ENCODE measurements around the gene SOBP. TPM values are rescaled to one million over a fixed set of nuclear protein-coding genes. Genes with fewer than 3 reads are reported as not detected.
A peak's percentile ranks its signal among the peaks of the same experiment; 100 is the strongest.

Gene SOBP
- total RNA-seq, 2 donors from 2014 or later, result 10.3 to 11.1 TPM

- no peaks in the 10 kb centered on the region for H3K4me1 ChIP-seq (ENCODE audit: control insufficient read depth in 1 of 2, low read depth in 2 of 2)
- TF ChIP-seq CTCF (IDR thresholded peaks at IDR 0.05), result no peak
- no peaks in the 10 kb centered on the region for H3K9me3 ChIP-seq
- no peak overlapping the region for H3K27ac ChIP-seq
- DNase-seq (ENCODE audit: low spot score), result no peak
- no peaks in the 10 kb centered on the region for H3K36me3 ChIP-seq
- no peak for ATAC-seq (ENCODE audit: insufficient number of reproducible peaks, low FRiP score, low read depth)
- no peaks in the 10 kb centered on the region for H3K27me3 ChIP-seq (replicated peaks; ENCODE audit: insufficient read depth)
- no peak overlapping the region for H3K4me3 ChIP-seq
These were observed 213.7 kb downstream of the SOBP start for GRCh38 chr6:107703606-107704005.

- ATAC-seq (ENCODE audit: insufficient number of reproducible peaks, low FRiP score, low read depth), result no peak
- peak; percentile 80 for TF ChIP-seq CTCF (IDR thresholded peaks at IDR 0.05)
These were observed 214.6 kb downstream of the SOBP start for GRCh38 chr6:107704347-107705013.

GRCh38 chr6:107706516-107707115 lies 216.7 kb downstream of the SOBP start:
- Histone ChIP-seq H3K4me3 (no peak overlapping the region), H3K4me1 (ENCODE audit: control insufficient read depth in 1 of 2, low read depth in 2 of 2) (no peaks in the 10 kb centered on the region), H3K9me3 (no peaks in the 10 kb centered on the region), H3K36me3 (no peaks in the 10 kb centered on the region), H3K27ac (no peak overlapping the region), H3K27me3 (replicated peaks; ENCODE audit: insufficient read depth) (no peaks in the 10 kb centered on the region)
- no peak for TF ChIP-seq CTCF (IDR thresholded peaks at IDR 0.05)
- ATAC-seq (ENCODE audit: insufficient number of reproducible peaks, low FRiP score, low read depth) (no peak), DNase-seq (ENCODE audit: low spot score) (no peak)

More at GRCh38 chr6:107704347-107705013, 214.6 kb downstream of the SOBP start:
- peak overlapping the region; percentile 10 for H3K4me3 ChIP-seq
- DNase-seq (ENCODE audit: low spot score), result no peak
- no peaks in the 10 kb centered on the region for H3K36me3 ChIP-seq
- no peaks in the 10 kb centered on the region for H3K9me3 ChIP-seq
- no peak overlapping the region for H3K27ac ChIP-seq
- no peaks in the 10 kb centered on the region for H3K27me3 ChIP-seq (replicated peaks; ENCODE audit: insufficient read depth)
- no peaks in the 10 kb centered on the region for H3K4me1 ChIP-seq (ENCODE audit: control insufficient read depth in 1 of 2, low read depth in 2 of 2)

GRCh38 chr6:107707346-107708275 lies 217.7 kb downstream of the SOBP start:
- ATAC-seq (ENCODE audit: insufficient number of reproducible peaks, low FRiP score, low read depth) (no peak), DNase-seq (ENCODE audit: low spot score) (no peak)
- Histone ChIP-seq H3K27ac (no peak overlapping the region), H3K4me3 (no peak overlapping the region), H3K9me3 (no peaks in the 10 kb centered on the region), H3K36me3 (no peaks in the 10 kb centered on the region), H3K4me1 (ENCODE audit: control insufficient read depth in 1 of 2, low read depth in 2 of 2) (peaks cover 0 to 2% of the 10 kb centered on the region in 2 donors), H3K27me3 (replicated peaks; ENCODE audit: insufficient read depth) (no peaks in the 10 kb centered on the region)
- no peak for TF ChIP-seq CTCF (IDR thresholded peaks at IDR 0.05)

- ATAC-seq (ENCODE audit: insufficient number of reproducible peaks, low FRiP score, low read depth), result no peak
- no peaks in the 10 kb centered on the region for H3K9me3 ChIP-seq
- H3K27me3 ChIP-seq (replicated peaks; ENCODE audit: insufficient read depth), result no peaks in the 10 kb centered on the region
- H3K36me3 ChIP-seq, result no peaks in the 10 kb centered on the region
- DNase-seq (ENCODE audit: low spot score), result no peak
- no peak for TF ChIP-seq CTCF (IDR thresholded peaks at IDR 0.05)
- H3K27ac ChIP-seq, result no peak overlapping the region
- H3K4me3 ChIP-seq, result no peak overlapping the region
- peaks cover 0 to 9% of the 10 kb centered on the region in 2 donors for H3K4me1 ChIP-seq (ENCODE audit: control insufficient read depth in 1 of 2, low read depth in 2 of 2)
These were observed 218.5 kb downstream of the SOBP start for GRCh38 chr6:107708435-107708834.
